HAP-1 (cell line): ENCODE measurements around the gene FAM151B.
"Not testable (repeated sequence)": the region's sequence is repeated elsewhere in the genome, so short reads cannot be mapped to it uniquely, and the experiment has no call there.

Experiments
- DNase-seq, 2 experiments: peaks; one replicate each; pipeline ENCODE4 v3.0.0-alpha.2; 2016 to 2020; ENCODE audit warnings: low spot score in 2 of 2
- H3K27me3 ChIP-seq: fragments of 250-450 bp; sonication (Bioruptor Pico); 2 replicates; pipeline ENCODE4 v1.5.1; 2020; ENCODE audit warnings: low read depth, mild to moderate bottlenecking, moderate library complexity
- H3K36me3 ChIP-seq: fragments of 250-450 bp; sonication (Bioruptor Pico); replicated peaks from 2 replicates; pipeline ENCODE4 v1.5.1; 2020; ENCODE audit warnings: mild to moderate bottlenecking
- H3K4me1 ChIP-seq: fragments of 250-450 bp; sonication (Bioruptor Pico); 2 replicates; pipeline ENCODE4 v1.5.1; 2020; ENCODE audit warnings: mild to moderate bottlenecking
- H3K4me3 ChIP-seq: fragments of 250-450 bp; sonication (Bioruptor Pico); 2 replicates; pipeline ENCODE4 v1.5.1; 2020; ENCODE audit warnings: mild to moderate bottlenecking, moderate library complexity
- H3K9me3 ChIP-seq: fragments of 250-450 bp; sonication (Bioruptor Pico); 2 replicates; pipeline ENCODE4 v1.5.1; 2020; ENCODE audit warnings: mild to moderate bottlenecking, moderate library complexity
- in situ Hi-C: fragments of 300-500 bp; cut with MboI; formaldehyde crosslinking; loops from 3 replicates; pipeline ENCODE4 v1.14.3; 2020; ENCODE audit warnings: low sequenced_read_pairs, inconsistent platforms, mixed read lengths

FAM151B gene

GRCh38 chr5:80487829-80488721 lies at the start of gene FAM151B:
TSS of gene FAM151B (plus strand) at chr5:80488100. CDS start at chr5:80488124, 24 bp downstream.
- H3K9me3 ChIP-seq, result no peaks in the 10 kb centered on the region
- H3K27me3 ChIP-seq, result no peaks in the 10 kb centered on the region

GRCh38 chr5:80438739-80439138 lies 49.2 kb upstream of the FAM151B start:
- Histone ChIP-seq H3K4me3 (no peak overlapping the region), H3K36me3 (peaks cover 8% of the 10 kb centered on the region), H3K27me3 (no peaks in the 10 kb centered on the region), H3K4me1 (peaks cover 4% of the 10 kb centered on the region; the same call in 1 of the 2 replicates), H3K9me3 (no peaks in the 10 kb centered on the region)
- no peak for DNase-seq
- in situ Hi-C loops, result no loop called here

More at GRCh38 chr5:80487829-80488721, at the start of gene FAM151B:
- peak; percentile 79 to 86 for DNase-seq
- Histone ChIP-seq H3K4me3 (peak within 1 kb of the TSS; percentile 39), H3K4me1 (peaks cover 11% of the 10 kb centered on the region), H3K36me3 (no peaks in the 10 kb centered on the region)
- in situ Hi-C loops, result loop anchor here (10.0 kb wide), 1 partner anchor 187 kb away; no protein-coding TSS in a partner anchor

- in situ Hi-C loops, result no loop called here
- no peak for DNase-seq
- Histone ChIP-seq H3K4me1 (peaks cover 4% of the 10 kb centered on the region; the same call in 1 of the 2 replicates), H3K36me3 (peaks cover 8% of the 10 kb centered on the region), H3K27me3 (no peaks in the 10 kb centered on the region), H3K4me3 (no peak overlapping the region), H3K9me3 (no peaks in the 10 kb centered on the region)
Measured at GRCh38 chr5:80439213-80439612, 48.7 kb upstream of the FAM151B start.

- Histone ChIP-seq H3K4me1 (peaks cover 4% of the 10 kb centered on the region; the same call in 1 of the 2 replicates), H3K36me3 (peaks cover 16% of the 10 kb centered on the region), H3K27me3 (no peaks in the 10 kb centered on the region), H3K9me3 (no peaks in the 10 kb centered on the region), H3K4me3 (no peak overlapping the region)
- no peak for DNase-seq
- in situ Hi-C loops, result no loop called here
Measured at GRCh38 chr5:80442742-80443141, 45.2 kb upstream of the FAM151B start.

GRCh38 chr5:80453366-80453765 lies 34.5 kb upstream of the FAM151B start:
- Histone ChIP-seq H3K9me3 (no peaks in the 10 kb centered on the region), H3K4me3 (no peak overlapping the region), H3K4me1 (peaks cover 11% of the 10 kb centered on the region; the same call in 1 of the 2 replicates), H3K36me3 (peaks cover 11% of the 10 kb centered on the region; the same call in 1 of the 2 replicates), H3K27me3 (no peaks in the 10 kb centered on the region)
- no peak for DNase-seq
- in situ Hi-C loops, result no loop called here

- in situ Hi-C loops, result no loop called here
- peaks cover 19% of the 10 kb centered on the region for H3K36me3 ChIP-seq
Measured at GRCh38 chr5:80463269-80463668, 24.6 kb upstream of the FAM151B start.

GRCh38 chr5:80466669-80467485 lies 21.0 kb upstream of the FAM151B start:
- DNase-seq, result no peak
- Histone ChIP-seq H3K9me3 (peaks cover 13% of the 10 kb centered on the region; the same call in 1 of the 2 replicates), H3K36me3 (peaks cover 10% of the 10 kb centered on the region), H3K4me1 (no peaks in the 10 kb centered on the region), H3K4me3 (no peak overlapping the region), H3K27me3 (no peaks in the 10 kb centered on the region)
- in situ Hi-C loops, result no loop called here

More at GRCh38 chr5:80463269-80463668, 24.6 kb upstream of the FAM151B start:
- Histone ChIP-seq H3K4me1 (no peaks in the 10 kb centered on the region), H3K9me3 (peaks cover 13% of the 10 kb centered on the region; the same call in 1 of the 2 replicates), H3K4me3 (no peak overlapping the region), H3K27me3 (no peaks in the 10 kb centered on the region)
- DNase-seq, result no peak

GRCh38 chr5:80468131-80468530 lies 19.8 kb upstream of the FAM151B start:
- Histone ChIP-seq H3K4me1 (no peaks in the 10 kb centered on the region), H3K9me3 (peaks cover 6% of the 10 kb centered on the region; the same call in 1 of the 2 replicates), H3K4me3 (no peak overlapping the region), H3K27me3 (no peaks in the 10 kb centered on the region), H3K36me3 (peaks cover 9% of the 10 kb centered on the region)
- in situ Hi-C loops, result no loop called here
- DNase-seq, result no peak

- in situ Hi-C loops, H3K4me3 ChIP-seq, H3K4me1 ChIP-seq, H3K9me3 ChIP-seq, DNase-seq, H3K27me3 ChIP-seq: not testable (repeated sequence)
- peaks cover 18% of the 10 kb centered on the region for H3K36me3 ChIP-seq
Measured at GRCh38 chr5:80470631-80471030, 17.3 kb upstream of the FAM151B start.

GRCh38 chr5:80474929-80475328 lies 13.0 kb upstream of the FAM151B start:
- no peaks in the 10 kb centered on the region for H3K27me3 ChIP-seq
- H3K9me3 ChIP-seq, result no peaks in the 10 kb centered on the region
- no peak overlapping the region for H3K4me3 ChIP-seq
- DNase-seq, result no peak
- no peaks in the 10 kb centered on the region for H3K4me1 ChIP-seq
- peaks cover 18% of the 10 kb centered on the region for H3K36me3 ChIP-seq
- in situ Hi-C loops, result no loop called here

GRCh38 chr5:80479713-80480112 lies 8.2 kb upstream of the FAM151B start:
- H3K27me3 ChIP-seq, result no peaks in the 10 kb centered on the region
- peaks cover 6% of the 10 kb centered on the region for H3K36me3 ChIP-seq
- no peaks in the 10 kb centered on the region for H3K9me3 ChIP-seq
- in situ Hi-C loops, result loop anchor here (10.0 kb wide), 1 partner anchor 195 kb away; no protein-coding TSS in a partner anchor
- no peak overlapping the region for H3K4me3 ChIP-seq
- no peak for DNase-seq
- H3K4me1 ChIP-seq, result peaks cover 2% of the 10 kb centered on the region

GRCh38 chr5:80480354-80480753 lies 7.5 kb upstream of the FAM151B start:
- no peak overlapping the region for H3K4me3 ChIP-seq
- in situ Hi-C loops, result loop anchor here (10.0 kb wide), 1 partner anchor 194 kb away; no protein-coding TSS in a partner anchor

More at GRCh38 chr5:80480354-80480753, 7.5 kb upstream of the FAM151B start:
- no peak for DNase-seq
- H3K9me3 ChIP-seq, result no peaks in the 10 kb centered on the region
- no peaks in the 10 kb centered on the region for H3K27me3 ChIP-seq
- peaks cover 2% of the 10 kb centered on the region for H3K4me1 ChIP-seq
- H3K36me3 ChIP-seq, result peaks cover 3% of the 10 kb centered on the region
